OCI-M2 (cell line): ENCODE results near the gene LMLN.
A peak's percentile ranks its signal among the peaks of the same experiment; 100 is the strongest.
"Not testable (repeated sequence)": the region's sequence is repeated elsewhere in the genome, so short reads cannot be mapped to it uniquely, and the experiment has no call there.

Experiments used
- DNase-seq: peaks from one replicate; lab custom pipeline; 2025; ENCODE audit not compliant: unreplicated experiment; lab: John Stamatoyannopoulos, UW

LMLN gene

GRCh38 chr3:197959891-197960693 is at the start of gene LMLN:
Gene LMLN (plus strand): TSS chr3:197960217. CDS start chr3:197960246, 29 bp downstream.
- DNase-seq, result peak; percentile 59

GRCh38 chr3:197912741-197913476 is 47.1 kb upstream of the LMLN start:
- no peak for DNase-seq

- no peak for DNase-seq
Measured at GRCh38 chr3:197913641-197914380, 46.2 kb upstream of the LMLN start.

GRCh38 chr3:197921429-197922275 is 38.4 kb upstream of the LMLN start:
- not testable (repeated sequence) for DNase-seq

- DNase-seq, result no peak
Measured at GRCh38 chr3:197926418-197926817, 33.6 kb upstream of the LMLN start.

- not testable (repeated sequence) for DNase-seq
Measured at GRCh38 chr3:197927578-197927977, 32.4 kb upstream of the LMLN start.

- DNase-seq, result no peak
Measured at GRCh38 chr3:197936819-197937384, 23.1 kb upstream of the LMLN start.

GRCh38 chr3:197940745-197941384 is 19.2 kb upstream of the LMLN start:
- no peak for DNase-seq

GRCh38 chr3:197942956-197943556 is 17.0 kb upstream of the LMLN start:
- no peak for DNase-seq

- no peak for DNase-seq
Measured at GRCh38 chr3:197949191-197949777, 10.7 kb upstream of the LMLN start.

GRCh38 chr3:197949778-197950676 is 10.0 kb upstream of the LMLN start, which contains the start of gene RPL35A:
Gene RPL35A (plus strand): TSS chr3:197950190. CDS start chr3:197950968, 778 bp downstream.
- DNase-seq, result peak; percentile 72

- no peak for DNase-seq
Measured at GRCh38 chr3:197950677-197951061, 9.3 kb upstream of the LMLN start.

GRCh38 chr3:197951392-197951990 is 8.5 kb upstream of the LMLN start:
- DNase-seq, result no peak

GRCh38 chr3:197952440-197952839 is 7.6 kb upstream of the LMLN start:
- no peak for DNase-seq

GRCh38 chr3:197953325-197953724 is 6.7 kb upstream of the LMLN start:
- no peak for DNase-seq

GRCh38 chr3:197953881-197954280 is 6.1 kb upstream of the LMLN start:
- DNase-seq, result no peak

GRCh38 chr3:197955892-197956477 is 4.0 kb upstream of the LMLN start:
- DNase-seq, result no peak
